Stimulated activated CD4-positive, alpha-beta T cell treated with anti-CD3 and anti-CD28 coated beads, TNF-alpha, amount 100 ng/mL, for 1 hour (primary cell): ENCODE results near the gene TSPO2.

Source experiments
- DNase-seq, 3 donors: peaks; one replicate each; pipeline ENCODE4 v3.0.0-alpha.2; 2020; ENCODE audit warnings: low read depth in 3 of 3, low spot score in 1 of 3

TSPO2 gene

GRCh38 chr6:41049955-41050354 lies 7.7 kb downstream of the TSPO2 start:
- no peak for DNase-seq

DNA sequence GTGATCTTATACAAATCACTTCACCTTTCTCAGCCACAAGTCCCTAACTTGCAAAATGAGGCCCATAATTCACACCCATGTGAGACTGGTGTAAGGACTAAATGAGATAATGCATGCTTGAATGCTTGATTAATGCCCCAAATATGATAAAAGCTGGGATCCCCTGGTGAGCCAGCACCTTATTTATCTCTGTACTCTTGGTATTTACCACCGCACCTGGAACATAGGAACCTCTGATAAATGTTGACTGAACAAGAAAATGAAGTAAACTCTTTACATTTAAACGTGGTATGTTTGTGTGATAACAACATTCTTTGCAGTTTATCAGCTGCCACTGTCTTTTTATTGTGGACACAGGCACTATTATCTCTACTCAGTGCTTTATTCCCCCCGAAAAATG lies 8.3 kb downstream of the TSPO2 start:
- DNase-seq = no peak

DNA sequence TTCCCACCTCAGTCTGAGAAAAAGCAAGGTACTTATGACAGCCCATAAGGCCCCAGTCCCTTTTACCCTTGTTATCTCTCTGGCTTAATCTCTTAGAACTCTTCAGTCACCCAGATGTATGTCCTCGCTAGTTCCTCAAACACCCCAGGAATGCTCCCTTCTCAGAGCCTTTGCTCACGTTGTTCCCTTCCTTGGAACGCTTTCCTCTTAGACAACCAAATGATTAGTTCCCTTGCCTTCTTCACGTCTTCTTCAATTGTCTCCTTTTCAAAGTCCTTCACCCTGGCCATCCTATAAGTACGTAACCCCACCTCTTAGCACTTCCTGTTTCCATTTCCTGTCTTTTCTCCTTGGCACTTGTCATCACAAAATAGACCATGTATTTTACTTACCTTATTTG lies 9.6 kb downstream of the TSPO2 start:
- no peak for DNase-seq

DNA sequence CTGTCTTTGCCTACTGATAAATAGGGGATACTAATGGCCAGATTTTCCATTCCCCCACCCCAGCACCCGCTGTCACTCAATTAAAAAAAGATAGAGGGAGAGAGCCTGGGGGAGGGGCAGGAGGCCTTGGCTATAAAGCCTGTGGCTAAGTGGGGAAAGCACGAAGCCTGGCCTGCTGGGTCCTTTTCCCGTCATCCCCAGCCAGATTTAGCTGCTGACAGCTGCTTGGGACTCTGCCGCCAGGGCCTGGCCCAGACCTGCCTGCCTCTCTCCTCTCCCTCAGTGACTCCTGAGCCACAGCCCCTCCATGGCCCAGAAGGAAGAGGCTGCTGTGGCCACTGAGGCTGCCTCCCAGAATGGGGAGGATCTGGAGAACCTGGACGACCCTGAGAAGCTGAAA lies 10.8 kb downstream of the TSPO2 start, which contains the start of gene APOBEC2:
APOBEC2 (plus strand) TSS at position 162 of the 400 bp plus-strand sequence; CDS start at position 308, 146 bp downstream.
- DNase-seq = no peak

GRCh38 chr6:41054511-41054910 lies 12.2 kb downstream of the TSPO2 start:
- DNase-seq = no peak

DNA sequence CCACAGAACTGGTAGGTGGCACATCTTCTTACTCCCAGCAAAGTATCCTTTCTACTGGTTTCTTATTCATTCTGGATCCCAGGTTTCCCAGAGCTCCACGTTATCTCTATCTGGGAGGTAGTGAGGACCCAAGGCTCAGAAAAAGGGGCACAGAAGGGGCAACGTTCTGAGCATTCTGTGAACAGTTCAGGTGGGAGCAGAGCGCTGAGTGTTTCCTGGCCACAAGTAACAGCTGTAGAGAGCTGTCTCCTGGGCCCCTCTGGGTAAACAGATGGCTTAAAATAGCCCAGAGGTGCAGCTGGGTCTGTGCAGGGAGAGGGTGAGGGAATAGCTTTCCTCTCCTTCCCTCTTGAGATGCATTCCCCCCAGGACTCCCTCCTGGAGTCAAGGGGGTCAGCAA lies 12.9 kb downstream of the TSPO2 start:
- DNase-seq = no peak

DNA sequence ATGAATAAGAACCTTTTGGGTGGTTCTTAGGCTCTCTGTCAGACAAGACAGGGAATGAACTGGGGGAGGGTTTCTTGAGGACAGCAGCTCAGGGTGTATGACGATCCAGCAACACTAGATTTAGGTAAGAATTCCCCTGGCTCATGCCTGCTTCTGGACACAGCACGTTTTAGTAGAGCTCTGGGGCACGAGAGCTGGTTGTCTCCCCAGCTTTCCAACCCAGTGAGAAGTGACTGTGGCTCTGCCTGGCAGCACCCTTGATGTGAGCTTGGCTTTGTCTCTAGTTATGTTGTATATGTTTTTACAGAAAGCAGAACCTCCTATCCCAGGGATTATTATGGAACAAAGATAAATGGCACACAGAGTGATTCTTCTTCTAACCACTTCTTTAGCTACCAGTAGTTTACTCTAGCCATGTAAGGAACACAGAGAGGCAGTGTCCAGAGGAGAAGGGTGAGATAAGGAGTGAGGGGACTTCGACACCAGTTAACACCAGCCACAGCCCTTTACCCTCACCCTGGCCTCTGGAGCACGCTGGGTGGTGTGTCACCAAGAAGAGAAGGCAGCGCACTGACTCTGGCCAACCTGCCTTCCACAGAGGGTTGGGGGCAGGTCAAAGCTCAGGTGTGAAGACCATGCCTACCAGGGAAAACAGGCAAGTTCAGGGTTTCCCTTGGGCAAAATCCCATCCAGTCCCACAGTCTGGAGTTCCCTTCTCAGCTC lies 14.7 kb downstream of the TSPO2 start:
- no peak for DNase-seq

DNA sequence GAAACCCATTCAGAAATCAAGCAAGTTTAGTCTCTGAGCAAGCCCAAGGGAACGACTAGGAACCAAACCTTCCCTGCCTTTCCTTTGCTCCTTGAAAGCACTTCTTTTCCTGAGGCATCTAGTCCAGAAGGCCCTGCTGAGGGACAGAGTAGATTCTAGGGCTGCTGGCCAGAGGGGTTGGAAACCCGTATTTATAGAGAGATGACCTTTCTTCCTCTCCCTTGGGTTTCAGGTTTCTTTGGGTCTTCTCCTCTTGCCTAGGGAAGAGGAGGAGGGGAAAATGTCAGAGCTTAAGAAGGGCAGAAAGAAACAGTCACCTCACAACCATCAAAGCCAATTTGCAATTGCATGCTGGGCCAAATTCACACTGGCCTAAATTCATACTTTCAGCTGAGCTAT lies 16.5 kb downstream of the TSPO2 start:
- no peak for DNase-seq

DNA sequence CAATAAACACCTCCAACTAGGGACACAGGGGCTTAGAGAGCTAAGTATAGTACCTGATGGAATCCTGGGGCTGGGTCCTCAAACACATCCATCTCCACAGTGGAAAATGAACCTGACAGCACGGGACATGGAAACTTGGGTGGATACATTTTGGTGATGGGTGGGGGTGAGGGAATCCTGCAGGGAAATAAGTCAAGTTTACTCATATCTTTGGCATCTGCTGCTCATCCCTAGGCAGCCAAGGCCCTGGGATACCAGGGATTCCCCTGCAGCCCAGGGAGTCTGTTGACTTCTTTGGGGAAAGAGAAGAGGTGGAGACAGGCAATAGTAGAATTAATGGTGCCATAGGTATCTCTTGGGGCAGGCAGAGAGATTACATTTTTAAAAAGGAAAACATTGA lies 17.3 kb downstream of the TSPO2 start:
- no peak for DNase-seq

GRCh38 chr6:41061196-41061726 lies 19.0 kb downstream of the TSPO2 start:
- no peak for DNase-seq

- no peak for DNase-seq
Observed at GRCh38 chr6:41062056-41062455, 19.8 kb downstream of the TSPO2 start.

- no peak for DNase-seq
Observed at GRCh38 chr6:41063884-41064285, 21.6 kb downstream of the TSPO2 start.

- no peak for DNase-seq
Observed at GRCh38 chr6:41064841-41065240, 22.6 kb downstream of the TSPO2 start.

DNA sequence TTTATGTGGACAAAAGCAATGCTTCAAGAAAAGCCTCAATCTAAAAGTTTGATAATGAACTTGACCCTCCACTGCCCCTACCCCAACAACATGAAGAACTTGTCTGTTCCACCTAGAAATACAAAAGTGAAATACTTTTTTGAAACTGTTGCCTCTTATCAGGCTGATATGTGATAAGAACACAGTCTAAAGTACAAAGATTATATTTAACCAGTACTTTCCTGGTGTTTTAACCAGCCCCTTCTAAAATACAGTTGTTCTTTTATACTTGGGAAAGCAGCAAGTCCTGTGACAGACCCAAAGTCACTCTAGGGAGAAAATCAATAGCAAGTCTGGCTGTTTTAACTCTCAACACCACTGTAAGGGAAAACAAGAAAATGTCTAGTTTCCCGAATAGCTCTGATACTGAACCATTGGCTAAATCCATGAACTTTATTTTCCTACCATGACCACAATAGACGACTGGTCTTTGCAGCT lies 23.3 kb downstream of the TSPO2 start:
- DNase-seq = no peak

DNA sequence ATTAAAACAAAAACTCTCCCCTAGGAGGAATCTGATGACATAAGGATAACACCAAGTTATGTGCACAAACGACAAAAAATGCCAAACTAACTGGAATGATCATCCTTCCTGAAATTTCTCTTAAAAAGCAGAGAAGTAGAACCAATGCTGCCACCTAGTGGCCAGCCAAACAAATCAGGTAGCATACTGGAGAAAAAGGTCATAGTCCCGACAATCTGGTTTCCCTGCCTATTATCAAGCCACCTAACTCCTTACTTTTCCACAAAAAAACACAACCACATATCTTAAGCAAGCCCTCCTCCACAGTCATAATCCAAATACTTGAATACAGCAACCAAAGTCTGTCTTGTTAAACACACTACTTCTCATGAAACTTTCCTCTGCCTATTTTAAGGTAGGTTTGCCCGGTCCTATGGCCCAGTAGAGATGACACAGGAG lies 24.6 kb downstream of the TSPO2 start:
- peak; percentile 9 to 51 (median 22) for DNase-seq

- peak in 1 of 3 donors; percentile 25 for DNase-seq
Observed at GRCh38 chr6:41071501-41071922, 29.2 kb downstream of the TSPO2 start.

DNA sequence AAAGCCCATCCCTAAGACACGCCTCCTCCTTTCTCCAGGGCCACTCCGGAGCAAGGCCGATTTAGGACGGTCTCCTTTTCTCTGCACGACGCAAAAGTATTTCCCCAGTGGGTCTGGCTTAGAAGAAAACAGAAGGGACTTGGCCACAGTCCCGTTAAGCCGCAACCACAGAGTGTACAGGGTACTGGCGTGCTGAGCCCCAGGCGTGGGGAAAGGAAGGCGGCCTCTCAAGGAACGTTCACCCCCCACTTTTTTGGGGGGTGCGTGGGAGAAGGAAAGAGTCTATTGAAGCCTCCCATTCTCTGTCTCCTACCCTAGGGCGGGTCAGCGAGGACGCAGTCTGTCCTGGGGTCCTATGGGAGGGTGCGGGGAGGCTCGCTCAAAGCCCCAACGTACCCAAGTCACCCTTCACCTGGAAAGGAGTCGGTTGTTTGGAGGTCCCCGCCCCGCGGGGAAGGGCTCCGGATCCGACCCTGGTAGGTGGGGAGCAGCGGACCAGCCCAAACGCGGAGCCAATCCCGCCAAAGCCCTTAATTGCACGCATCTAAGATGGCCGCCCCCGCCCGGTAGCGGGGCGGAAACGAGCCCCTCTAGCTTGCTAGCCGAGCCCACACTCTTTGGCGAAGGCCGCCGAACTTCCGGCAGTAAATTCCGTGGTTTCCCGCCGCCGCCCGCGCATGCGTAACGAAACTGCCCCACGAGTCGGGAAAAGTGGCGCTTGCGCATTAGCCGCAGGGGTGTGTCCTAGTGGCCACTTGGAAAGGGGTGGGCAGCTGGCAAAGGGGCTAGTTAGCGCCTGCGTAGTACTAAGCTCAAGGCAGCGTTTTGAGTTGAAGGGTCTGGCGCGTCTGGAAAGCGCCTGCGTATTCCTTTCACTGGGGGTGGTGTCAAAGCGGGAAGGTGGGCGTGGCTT lies 29.9 kb downstream of the TSPO2 start, which contains the start of gene OARD1:
OARD1 (minus strand) TSS at position 434 of the 913 bp plus-strand sequence. CDS start 722 bp downstream, outside the sequence.
- DNase-seq = peak; percentile 99 to 100 (median 99)

DNA sequence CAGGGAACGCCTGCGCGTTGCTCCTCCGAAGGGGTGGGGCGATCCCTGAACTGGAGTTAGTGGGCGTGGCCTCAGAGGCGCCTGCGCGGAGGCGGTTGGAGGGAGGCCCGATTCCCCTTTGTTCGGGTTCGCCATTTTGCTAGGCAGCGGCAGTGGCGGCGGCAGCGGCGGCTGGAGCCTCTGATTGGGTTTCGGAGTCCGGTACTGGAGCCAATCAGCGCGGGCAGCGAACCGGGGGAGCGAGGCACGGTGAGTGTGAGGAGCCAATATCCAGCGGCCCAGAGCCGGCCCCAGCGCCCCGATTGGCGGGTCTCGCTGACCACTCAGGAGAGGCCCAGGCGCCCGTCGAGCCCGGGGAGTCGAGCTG lies 30.6 kb downstream of the TSPO2 start, which contains the start of gene NFYA:
NFYA (plus strand) TSS at position 139 of the 367 bp plus-strand sequence. CDS start 6,116 bp downstream, outside the sequence.
- peak in 1 of 3 donors; percentile 99 for DNase-seq

- peak; percentile 57 to 64 (median 64) for DNase-seq
Observed at GRCh38 chr6:41073203-41073967, 31.1 kb downstream of the TSPO2 start.

- DNase-seq = no peak
Observed at GRCh38 chr6:41073968-41074691, 31.9 kb downstream of the TSPO2 start.
